ENCODE results near the gene ZNF23.

DNA sequence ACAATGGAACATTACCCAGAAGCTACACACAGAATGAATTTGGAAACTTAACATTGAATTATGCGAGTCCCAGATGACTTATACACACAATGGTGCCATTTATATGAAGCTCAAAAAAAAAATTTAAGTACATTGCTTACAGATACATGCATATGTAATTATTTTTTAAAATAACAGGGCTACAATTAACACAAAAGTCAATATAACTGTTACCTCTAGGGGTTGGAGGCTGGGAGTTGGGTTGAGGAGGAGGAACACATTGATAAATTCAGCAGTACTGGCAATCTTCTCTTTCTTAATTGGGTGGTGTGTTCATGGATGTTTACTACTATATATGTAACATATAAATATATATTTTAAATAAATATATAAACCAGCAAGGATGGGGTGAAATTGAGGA lies 1.1 kb downstream of the ZNF23 start:
- TF ChIP-seq, protein P1, sequence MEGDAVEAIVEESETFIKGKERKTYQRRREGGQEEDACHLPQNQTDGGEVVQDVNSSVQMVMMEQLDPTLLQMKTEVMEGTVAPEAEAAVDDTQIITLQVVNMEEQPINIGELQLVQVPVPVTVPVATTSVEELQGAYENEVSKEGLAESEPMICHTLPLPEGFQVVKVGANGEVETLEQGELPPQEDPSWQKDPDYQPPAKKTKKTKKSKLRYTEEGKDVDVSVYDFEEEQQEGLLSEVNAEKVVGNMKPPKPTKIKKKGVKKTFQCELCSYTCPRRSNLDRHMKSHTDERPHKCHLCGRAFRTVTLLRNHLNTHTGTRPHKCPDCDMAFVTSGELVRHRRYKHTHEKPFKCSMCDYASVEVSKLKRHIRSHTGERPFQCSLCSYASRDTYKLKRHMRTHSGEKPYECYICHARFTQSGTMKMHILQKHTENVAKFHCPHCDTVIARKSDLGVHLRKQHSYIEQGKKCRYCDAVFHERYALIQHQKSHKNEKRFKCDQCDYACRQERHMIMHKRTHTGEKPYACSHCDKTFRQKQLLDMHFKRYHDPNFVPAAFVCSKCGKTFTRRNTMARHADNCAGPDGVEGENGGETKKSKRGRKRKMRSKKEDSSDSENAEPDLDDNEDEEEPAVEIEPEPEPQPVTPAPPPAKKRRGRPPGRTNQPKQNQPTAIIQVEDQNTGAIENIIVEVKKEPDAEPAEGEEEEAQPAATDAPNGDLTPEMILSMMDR (IDR thresholded peaks at IDR 0.05) = no peak
- TF ChIP-seq POLR2A (IDR thresholded peaks at IDR 0.05) = no peak

All from Peyer's patch (tissue), 4 donors.